KMS-11 (cell line): Measurements from ENCODE around the gene SPNS3.

Source experiments
- H2AFZ ChIP-seq: fragments of 200-600 bp; sonication (generic); 2 replicates; pipeline ENCODE4 v1.6.1; 2016; ENCODE audit warnings: antibody characterized with exemption, mixed run types, low read depth
- H3K27ac ChIP-seq: fragments of 200-600 bp; sonication (generic); 2 replicates; pipeline ENCODE4 v1.6.1; 2016; ENCODE audit warnings: mild to moderate bottlenecking, mixed run types
- H3K27me3 ChIP-seq: fragments of 200-600 bp; sonication (generic); 2 replicates; pipeline ENCODE4 v1.6.1; 2017; ENCODE audit warnings: mild to moderate bottlenecking, low read depth, mixed run types, moderate library complexity; ENCODE audit not compliant: insufficient read depth
- H3K36me3 ChIP-seq: fragments of 200-600 bp; sonication (generic); 2 replicates; pipeline ENCODE4 v1.6.1; 2017; ENCODE audit warnings: mild to moderate bottlenecking, mixed run types; ENCODE audit not compliant: insufficient read depth
- H3K4me1 ChIP-seq: fragments of 200-600 bp; sonication (generic); 2 replicates; pipeline ENCODE4 v1.6.1; 2016; ENCODE audit warnings: mild to moderate bottlenecking, low read depth, mixed run types; ENCODE audit not compliant: poor library complexity, severe bottlenecking
- H3K4me2 ChIP-seq: fragments of 200-600 bp; sonication (generic); 2 replicates; pipeline ENCODE4 v1.7.0; 2016; ENCODE audit warnings: mild to moderate bottlenecking, mixed run types
- H3K4me3 ChIP-seq: fragments of 200-600 bp; sonication (generic); IDR thresholded peaks from 2 replicates; pipeline ENCODE4 v1.6.1; 2017; ENCODE audit warnings: low read depth, low read length, mixed read lengths; ENCODE audit not compliant: insufficient read depth
- H3K79me2 ChIP-seq: fragments of 200-600 bp; sonication (generic); 2 replicates; pipeline ENCODE4 v1.6.1; 2016; ENCODE audit warnings: low read depth, mixed run types; ENCODE audit not compliant: insufficient read depth
- H3K9ac ChIP-seq: fragments of 200-600 bp; sonication (generic); 2 replicates; pipeline ENCODE4 v1.6.1; 2016; ENCODE audit warnings: mild to moderate bottlenecking, mixed run types
- H4K20me1 ChIP-seq: fragments of 200-600 bp; sonication (generic); 2 replicates; pipeline ENCODE4 v1.6.1; 2016; ENCODE audit warnings: mild to moderate bottlenecking, mixed run types; ENCODE audit not compliant: insufficient read depth
- TF ChIP-seq, protein P1 (sequence below): fragments of 200-600 bp; sonication (generic); conservative IDR thresholded peaks from 2 replicates; pipeline ENCODE4 v1.6.1; 2017; ENCODE audit warnings: low read depth, mild to moderate bottlenecking, antibody characterized with exemption, low read length, moderate library complexity, mixed read lengths

The SPNS3 gene

DNA sequence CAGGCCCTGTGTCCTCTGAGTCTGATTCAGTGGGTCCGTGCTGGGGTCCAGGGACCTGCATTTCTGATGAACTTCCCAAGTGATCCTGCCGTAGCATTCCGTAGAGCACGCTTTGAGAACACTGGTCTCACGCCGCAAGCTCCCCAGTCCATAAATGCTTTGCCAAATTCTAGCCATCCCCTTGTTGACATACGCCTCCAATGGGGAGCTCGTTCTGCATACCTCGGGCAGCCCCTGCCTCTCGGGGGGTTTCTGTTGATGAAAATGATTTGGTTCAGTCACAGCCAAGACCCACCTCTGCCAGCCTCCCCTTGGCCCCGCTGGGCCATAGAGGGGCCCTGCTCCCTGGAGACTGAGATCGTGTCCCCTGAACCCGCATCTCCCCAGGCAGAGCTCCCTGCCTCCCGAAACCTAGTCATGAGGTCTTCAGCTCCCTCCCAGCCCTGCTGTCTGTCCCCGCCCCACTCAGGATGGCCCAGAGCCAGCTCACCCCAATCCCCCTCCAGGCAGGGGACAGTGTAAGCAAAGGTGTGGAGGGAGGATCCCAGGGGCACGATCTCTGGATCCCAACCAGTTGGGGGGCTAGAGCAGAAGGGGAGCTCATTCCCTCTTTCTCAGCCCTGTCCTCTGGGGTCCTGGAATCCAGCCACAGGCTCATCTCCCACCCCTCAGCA is 48.7 kb downstream of the SPNS3 start:
- Histone ChIP-seq H3K36me3 (no peaks in the 10 kb centered on the region), H3K9ac (no peak overlapping the region), H3K27me3 (peaks cover 25% of the 10 kb centered on the region), H4K20me1 (no peaks in the 10 kb centered on the region), H3K27ac (no peak overlapping the region), H2AFZ (no peak overlapping the region), H3K4me3 (no peak overlapping the region), H3K4me1 (no peaks in the 10 kb centered on the region), H3K4me2 (no peak overlapping the region), H3K79me2 (no peaks in the 10 kb centered on the region)
- TF ChIP-seq, protein P1, sequence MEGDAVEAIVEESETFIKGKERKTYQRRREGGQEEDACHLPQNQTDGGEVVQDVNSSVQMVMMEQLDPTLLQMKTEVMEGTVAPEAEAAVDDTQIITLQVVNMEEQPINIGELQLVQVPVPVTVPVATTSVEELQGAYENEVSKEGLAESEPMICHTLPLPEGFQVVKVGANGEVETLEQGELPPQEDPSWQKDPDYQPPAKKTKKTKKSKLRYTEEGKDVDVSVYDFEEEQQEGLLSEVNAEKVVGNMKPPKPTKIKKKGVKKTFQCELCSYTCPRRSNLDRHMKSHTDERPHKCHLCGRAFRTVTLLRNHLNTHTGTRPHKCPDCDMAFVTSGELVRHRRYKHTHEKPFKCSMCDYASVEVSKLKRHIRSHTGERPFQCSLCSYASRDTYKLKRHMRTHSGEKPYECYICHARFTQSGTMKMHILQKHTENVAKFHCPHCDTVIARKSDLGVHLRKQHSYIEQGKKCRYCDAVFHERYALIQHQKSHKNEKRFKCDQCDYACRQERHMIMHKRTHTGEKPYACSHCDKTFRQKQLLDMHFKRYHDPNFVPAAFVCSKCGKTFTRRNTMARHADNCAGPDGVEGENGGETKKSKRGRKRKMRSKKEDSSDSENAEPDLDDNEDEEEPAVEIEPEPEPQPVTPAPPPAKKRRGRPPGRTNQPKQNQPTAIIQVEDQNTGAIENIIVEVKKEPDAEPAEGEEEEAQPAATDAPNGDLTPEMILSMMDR = no peak

DNA sequence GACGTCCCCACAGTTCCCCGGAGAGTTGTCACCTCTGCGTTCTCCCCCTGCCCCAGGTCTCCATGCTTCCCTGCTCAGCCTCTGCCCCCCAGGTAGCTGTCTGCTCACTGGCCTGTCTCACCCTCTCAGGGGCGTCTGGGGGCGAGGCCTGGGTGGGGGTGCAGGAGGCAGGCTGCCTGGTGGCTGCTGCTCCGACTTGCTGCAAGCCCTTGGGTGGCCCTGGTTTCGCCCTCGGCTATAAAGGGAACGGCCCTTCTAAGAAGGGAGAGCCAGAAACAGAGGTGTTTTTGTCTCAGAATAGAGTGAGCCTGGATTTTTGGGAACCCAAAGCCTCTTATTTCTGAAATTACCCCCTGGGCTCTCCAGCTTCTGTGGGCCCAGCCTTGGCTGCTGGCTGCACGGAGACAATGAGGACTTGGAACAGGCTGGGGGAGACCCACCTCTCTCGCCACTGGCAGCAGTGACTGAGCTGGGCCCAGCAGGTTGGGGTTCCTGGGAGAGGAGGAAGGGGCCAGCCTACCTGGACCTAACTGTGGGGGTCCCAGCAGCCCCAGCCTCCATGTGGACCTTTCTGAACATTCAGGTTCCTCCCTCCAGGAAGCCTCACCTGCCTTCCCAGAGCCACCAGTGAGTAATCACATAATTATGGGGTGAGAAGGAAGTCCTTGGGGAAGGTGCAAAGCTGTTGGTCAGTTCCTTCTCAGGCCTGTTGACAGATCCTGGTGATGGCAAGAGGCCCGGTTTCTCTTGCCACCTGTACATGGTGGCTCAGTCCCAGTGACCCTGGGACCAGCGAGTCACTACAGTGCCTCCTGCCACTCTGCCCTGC is 49.5 kb downstream of the SPNS3 start:
- Histone ChIP-seq H3K27ac (no peak overlapping the region), H3K79me2 (no peaks in the 10 kb centered on the region), H3K4me2 (no peak overlapping the region), H3K9ac (no peak overlapping the region), H3K4me3 (no peak overlapping the region), H2AFZ (no peak overlapping the region), H3K4me1 (no peaks in the 10 kb centered on the region), H3K36me3 (no peaks in the 10 kb centered on the region), H3K27me3 (peaks cover 22% of the 10 kb centered on the region), H4K20me1 (no peaks in the 10 kb centered on the region)
- TF ChIP-seq, protein P1 = no peak

DNA sequence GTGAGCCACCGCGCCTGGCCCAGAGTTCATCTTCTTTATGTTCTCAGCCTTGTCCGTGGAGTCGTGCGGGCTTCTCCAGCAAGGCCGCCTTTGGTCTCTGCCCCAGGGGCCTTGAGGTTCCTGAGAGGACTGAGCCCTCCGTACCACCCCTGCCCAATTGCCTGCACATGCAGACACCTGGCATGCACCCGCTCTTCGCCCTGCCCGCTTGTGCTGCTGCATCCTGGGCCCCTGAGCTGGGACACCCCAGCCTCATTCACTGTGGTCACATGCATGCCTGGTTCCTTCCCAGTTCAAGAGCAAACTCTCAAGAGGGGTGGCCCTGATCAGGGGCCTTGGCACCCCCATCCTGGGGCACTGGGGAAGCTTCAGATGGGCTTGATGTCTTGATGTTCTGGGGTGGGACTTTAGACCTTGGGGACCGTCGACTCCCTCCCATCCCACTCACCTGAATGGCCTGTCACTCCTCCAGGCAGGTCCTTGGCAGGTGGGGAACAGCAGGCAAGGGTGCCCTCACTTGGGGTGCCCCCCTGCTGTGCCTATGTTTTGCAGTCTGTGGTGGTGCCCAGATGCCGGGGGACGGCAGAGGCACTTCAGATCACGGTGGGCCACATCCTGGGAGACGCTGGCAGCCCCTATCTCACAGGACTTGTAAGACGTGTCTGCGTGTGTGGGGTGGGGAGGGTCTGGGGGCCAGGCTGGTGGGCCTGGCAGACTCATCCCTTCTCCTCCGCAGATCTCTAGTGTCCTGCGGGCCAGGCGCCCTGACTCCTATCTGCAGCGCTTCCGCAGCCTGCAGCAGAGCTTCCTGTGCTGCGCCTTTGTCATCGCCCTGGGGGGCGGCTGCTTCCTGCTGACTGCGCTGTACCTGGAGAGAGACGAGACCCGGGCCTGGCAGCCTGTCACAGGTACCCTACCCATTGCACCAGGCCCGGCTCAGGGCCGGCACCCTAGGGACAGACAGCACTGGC is 52.2 kb downstream of the SPNS3 start:
- Histone ChIP-seq H4K20me1 (no peaks in the 10 kb centered on the region), H3K79me2 (no peaks in the 10 kb centered on the region), H3K4me2 (no peak overlapping the region), H3K4me1 (no peaks in the 10 kb centered on the region), H3K27ac (no peak overlapping the region), H3K27me3 (peaks cover 25% of the 10 kb centered on the region), H3K36me3 (no peaks in the 10 kb centered on the region), H3K9ac (no peak overlapping the region), H2AFZ (no peak overlapping the region), H3K4me3 (no peak overlapping the region)
- TF ChIP-seq, protein P1 = no peak

DNA sequence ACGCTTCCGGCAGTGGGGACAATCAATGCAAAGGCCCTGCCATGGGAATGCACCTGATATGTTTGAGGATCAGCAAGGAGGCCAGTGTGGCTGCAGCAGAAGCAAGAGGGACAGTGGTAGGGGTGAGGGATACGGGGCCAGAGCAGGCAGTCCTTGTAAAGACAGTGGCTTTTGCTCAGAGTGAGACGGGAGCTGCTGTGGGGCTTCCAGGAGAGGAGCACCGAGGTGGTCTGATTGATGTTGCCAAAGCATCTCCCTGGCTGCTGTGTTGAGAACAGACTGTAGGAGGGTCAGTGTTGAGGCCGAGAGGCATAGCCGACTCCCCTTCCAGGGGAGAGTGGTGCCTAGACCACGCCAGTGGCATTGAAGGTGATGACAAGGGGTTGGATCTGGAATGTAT is 53.6 kb downstream of the SPNS3 start:
- peaks cover 25% of the 10 kb centered on the region for H3K27me3 ChIP-seq
- no peak overlapping the region for H3K27ac ChIP-seq
- H3K9ac ChIP-seq = no peak overlapping the region
- no peaks in the 10 kb centered on the region for H3K79me2 ChIP-seq
- TF ChIP-seq, protein P1 = no peak
- no peak overlapping the region for H3K4me2 ChIP-seq
- H3K4me1 ChIP-seq = no peaks in the 10 kb centered on the region
- no peak overlapping the region for H3K4me3 ChIP-seq
- no peaks in the 10 kb centered on the region for H4K20me1 ChIP-seq
- H3K36me3 ChIP-seq = no peaks in the 10 kb centered on the region
- no peak overlapping the region for H2AFZ ChIP-seq
